ENCODE data around the gene SLC26A1.

DNA sequence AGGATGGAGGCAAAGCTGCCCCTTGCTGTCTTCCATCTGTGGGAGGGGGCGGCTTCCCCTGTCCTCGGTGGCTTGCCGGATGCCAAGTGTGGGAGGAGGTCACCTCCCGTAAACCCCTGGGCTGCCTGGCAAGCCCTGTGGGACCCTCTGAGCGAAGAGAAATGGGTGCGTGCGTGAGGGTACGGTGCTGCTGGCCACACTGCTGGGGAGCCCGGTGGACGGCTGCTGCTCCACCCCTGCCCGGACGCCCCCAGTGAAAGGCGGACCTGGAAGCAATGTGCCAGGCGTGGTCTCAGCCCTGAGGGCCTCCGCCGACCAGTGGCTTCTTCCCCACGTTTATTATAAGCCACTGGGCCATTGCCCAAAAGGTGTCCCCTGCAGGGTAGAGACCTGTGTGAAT lies 10.9 kb downstream of the SLC26A1 start:
- TF ChIP-seq, protein P1, sequence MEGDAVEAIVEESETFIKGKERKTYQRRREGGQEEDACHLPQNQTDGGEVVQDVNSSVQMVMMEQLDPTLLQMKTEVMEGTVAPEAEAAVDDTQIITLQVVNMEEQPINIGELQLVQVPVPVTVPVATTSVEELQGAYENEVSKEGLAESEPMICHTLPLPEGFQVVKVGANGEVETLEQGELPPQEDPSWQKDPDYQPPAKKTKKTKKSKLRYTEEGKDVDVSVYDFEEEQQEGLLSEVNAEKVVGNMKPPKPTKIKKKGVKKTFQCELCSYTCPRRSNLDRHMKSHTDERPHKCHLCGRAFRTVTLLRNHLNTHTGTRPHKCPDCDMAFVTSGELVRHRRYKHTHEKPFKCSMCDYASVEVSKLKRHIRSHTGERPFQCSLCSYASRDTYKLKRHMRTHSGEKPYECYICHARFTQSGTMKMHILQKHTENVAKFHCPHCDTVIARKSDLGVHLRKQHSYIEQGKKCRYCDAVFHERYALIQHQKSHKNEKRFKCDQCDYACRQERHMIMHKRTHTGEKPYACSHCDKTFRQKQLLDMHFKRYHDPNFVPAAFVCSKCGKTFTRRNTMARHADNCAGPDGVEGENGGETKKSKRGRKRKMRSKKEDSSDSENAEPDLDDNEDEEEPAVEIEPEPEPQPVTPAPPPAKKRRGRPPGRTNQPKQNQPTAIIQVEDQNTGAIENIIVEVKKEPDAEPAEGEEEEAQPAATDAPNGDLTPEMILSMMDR (IDR thresholded peaks at IDR 0.05 in 4 of 5, conservative IDR thresholded peaks at IDR 0.05 in 1 of 5), result no peak
- no peak for TF ChIP-seq POLR2A (IDR thresholded peaks at IDR 0.05)

Data from gastrocnemius medialis (tissue), 4 donors.